Mesothelial cell of epicardium (in vitro differentiated cells): ENCODE data around the gene ADAP1. TPM values are rescaled to one million over a fixed set of nuclear protein-coding genes. Genes with fewer than 3 reads are reported as not detected.
"Not testable (repeated sequence)": the region's sequence is repeated elsewhere in the genome, so short reads cannot be mapped to it uniquely, and the experiment has no call there.

ENCODE experiments used
- DNase-seq, 2 experiments: peaks; one replicate each; pipeline ENCODE4 v3.0.0; 2021; ENCODE audit warnings: low spot score in 2 of 2; ENCODE audit not compliant: unreplicated experiment in 2 of 2
- H3K27ac Mint-ChIP-seq: 2 replicates; pipeline ENCODE4 v1.8.0; 2021; ENCODE audit warnings: mixed read lengths
- H3K27me3 Mint-ChIP-seq: 2 replicates; pipeline ENCODE4 v1.8.0; 2021; ENCODE audit warnings: low read depth, mixed read lengths
- H3K36me3 Mint-ChIP-seq: 2 replicates; pipeline ENCODE4 v1.8.0; 2021; ENCODE audit warnings: mixed read lengths
- H3K4me1 Mint-ChIP-seq: 2 replicates; pipeline ENCODE4 v1.8.0; 2021; ENCODE audit warnings: mixed read lengths
- H3K4me3 Mint-ChIP-seq: 2 replicates; pipeline ENCODE4 v1.8.0; 2021; ENCODE audit warnings: mild to moderate bottlenecking, moderate library complexity, mixed read lengths
- H3K9me3 Mint-ChIP-seq: 2 replicates; pipeline ENCODE4 v1.8.0; 2021; ENCODE audit warnings: mixed read lengths
- total RNA-seq: library from RNA; stranded (reverse); gene quantifications from 3 replicates; pipeline ENCODE4 v1.2.1, GENCODE V29; 2021
- TF ChIP-seq, protein P1 (sequence below): fragments of 200-600 bp; sonication (generic); IDR thresholded peaks from one replicate; pipeline ENCODE4 v1.5.0; 2021; ENCODE audit warnings: antibody characterized with exemption; ENCODE audit not compliant: unreplicated experiment

Gene ADAP1
- total RNA-seq, 1 donor from 2014 or later, result 4.0 TPM

DNA sequence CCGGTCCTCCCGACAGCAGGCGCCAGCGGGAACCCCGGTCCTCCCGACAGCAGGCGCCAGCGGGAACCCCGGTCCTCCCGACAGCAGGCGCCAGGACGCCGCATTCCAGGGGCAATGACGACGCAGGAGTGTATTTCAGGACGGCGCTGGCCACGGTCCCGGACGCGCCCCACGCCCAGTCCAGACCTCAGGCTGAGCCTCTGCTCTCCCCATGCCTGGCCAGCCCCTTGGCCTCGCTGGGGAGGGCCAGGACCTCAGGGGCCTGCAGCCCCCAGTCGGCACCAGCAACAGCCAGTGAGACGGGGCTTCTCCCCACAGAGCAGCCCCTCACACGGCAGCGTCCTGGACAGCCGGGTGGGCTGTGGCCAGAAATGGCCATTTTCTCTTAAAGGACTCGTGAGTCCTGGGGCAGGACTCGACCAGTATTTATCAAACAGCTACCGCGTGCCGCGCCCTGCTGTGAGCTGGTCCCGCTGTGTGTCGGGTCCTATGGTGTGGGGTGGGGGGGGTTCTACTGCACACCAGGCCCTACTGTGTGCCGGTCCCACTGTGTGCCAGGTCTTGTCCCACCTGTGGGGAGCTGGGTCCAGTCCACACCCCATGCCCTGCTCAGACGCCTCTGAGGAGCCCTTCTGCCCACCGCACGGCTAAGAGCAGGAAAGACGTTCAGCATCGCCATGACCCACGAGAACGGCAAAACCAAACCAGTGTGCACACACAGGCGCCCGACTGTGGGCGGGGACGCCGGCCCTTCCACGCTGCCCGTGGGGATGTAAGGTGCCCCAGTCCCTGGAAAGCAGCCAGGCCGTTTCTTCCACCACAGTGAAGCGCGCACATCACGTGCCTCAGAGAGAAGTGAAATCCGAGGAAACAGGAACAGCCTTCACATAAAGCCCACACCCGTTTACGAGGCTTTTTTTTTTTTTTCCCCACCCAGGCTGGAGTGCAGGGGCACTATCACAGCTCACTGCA, 44.8 kb downstream of the ADAP1 start:
- TF ChIP-seq, protein P1, sequence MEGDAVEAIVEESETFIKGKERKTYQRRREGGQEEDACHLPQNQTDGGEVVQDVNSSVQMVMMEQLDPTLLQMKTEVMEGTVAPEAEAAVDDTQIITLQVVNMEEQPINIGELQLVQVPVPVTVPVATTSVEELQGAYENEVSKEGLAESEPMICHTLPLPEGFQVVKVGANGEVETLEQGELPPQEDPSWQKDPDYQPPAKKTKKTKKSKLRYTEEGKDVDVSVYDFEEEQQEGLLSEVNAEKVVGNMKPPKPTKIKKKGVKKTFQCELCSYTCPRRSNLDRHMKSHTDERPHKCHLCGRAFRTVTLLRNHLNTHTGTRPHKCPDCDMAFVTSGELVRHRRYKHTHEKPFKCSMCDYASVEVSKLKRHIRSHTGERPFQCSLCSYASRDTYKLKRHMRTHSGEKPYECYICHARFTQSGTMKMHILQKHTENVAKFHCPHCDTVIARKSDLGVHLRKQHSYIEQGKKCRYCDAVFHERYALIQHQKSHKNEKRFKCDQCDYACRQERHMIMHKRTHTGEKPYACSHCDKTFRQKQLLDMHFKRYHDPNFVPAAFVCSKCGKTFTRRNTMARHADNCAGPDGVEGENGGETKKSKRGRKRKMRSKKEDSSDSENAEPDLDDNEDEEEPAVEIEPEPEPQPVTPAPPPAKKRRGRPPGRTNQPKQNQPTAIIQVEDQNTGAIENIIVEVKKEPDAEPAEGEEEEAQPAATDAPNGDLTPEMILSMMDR, result no peak
- Mint-ChIP-seq H3K36me3 (no peaks in the 10 kb centered on the region), H3K4me3 (no peak overlapping the region), H3K4me1 (no peaks in the 10 kb centered on the region), H3K27ac (no peak overlapping the region), H3K9me3 (no peaks in the 10 kb centered on the region), H3K27me3 (peaks cover 27% of the 10 kb centered on the region)
- no peak for DNase-seq

DNA sequence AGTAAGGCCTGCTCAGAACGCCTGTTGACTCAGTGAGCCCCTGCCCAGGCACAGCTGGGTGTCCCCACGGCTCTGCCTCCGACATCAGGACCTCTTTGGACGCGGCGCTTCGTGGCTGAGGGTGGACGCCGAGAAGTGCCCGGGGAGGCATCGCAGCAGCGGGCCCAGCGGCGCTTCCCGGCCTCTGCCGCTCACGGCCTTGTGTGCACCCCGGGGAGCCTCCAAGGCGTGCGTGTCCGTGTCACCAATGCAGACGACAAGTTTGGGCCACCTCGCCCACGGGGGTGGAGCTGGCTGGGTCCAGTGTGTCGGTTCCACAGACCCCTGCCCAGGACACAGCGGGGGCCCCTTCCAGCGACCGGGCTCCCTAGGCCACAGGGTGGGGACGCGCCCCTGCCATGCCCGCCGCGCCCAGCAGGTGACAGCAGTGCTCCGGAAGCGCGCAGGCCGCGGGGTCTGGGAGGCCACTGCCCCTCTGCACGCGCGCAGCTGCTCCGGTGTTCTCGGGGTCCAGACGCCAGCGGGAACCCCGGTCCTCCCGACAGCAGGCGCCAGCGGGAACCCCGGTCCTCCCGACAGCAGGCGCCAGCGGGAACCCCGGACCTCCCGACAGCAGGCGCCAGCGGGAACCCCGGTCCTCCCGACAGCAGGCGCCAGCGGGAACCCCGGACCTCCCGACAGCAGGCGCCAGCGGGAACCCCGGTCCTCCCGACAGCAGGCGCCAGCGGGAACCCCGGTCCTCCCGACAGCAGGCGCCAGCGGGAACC, 45.7 kb downstream of the ADAP1 start:
- H3K4me1 Mint-ChIP-seq, result not testable (repeated sequence)

DNA sequence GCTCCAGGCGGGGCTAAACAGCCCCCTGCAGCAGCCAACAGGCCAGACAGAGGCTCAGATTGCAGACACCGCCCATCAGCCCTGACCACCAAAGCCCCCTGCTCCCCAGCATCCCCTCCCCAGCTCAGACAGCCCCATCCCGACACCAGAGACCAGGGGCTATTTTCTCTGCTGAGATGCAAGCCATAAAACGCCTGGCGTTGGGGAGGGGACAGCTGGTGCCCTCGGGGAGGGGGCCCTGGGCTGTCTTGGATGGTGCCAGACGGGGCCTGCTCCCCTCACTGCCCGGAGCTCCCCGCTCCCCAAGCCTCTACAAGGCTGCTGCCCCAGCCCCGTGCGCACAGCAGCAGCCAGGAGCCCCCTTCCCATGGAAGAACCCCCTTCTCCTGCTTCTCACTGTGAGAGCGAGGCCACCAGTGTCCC, 46.3 kb downstream of the ADAP1 start:
- peaks cover 38% of the 10 kb centered on the region for H3K27me3 Mint-ChIP-seq
- H3K4me1 Mint-ChIP-seq, result no peaks in the 10 kb centered on the region
- H3K4me3 Mint-ChIP-seq, result no peak overlapping the region
- no peaks in the 10 kb centered on the region for H3K36me3 Mint-ChIP-seq
- H3K9me3 Mint-ChIP-seq, result no peaks in the 10 kb centered on the region
- TF ChIP-seq, protein P1, result no peak
- no peak overlapping the region for H3K27ac Mint-ChIP-seq
- no peak for DNase-seq

More for the DNA sequence above, 45.7 kb downstream of the ADAP1 start:
- not testable (repeated sequence) for H3K9me3 Mint-ChIP-seq, H3K36me3 Mint-ChIP-seq, H3K4me3 Mint-ChIP-seq, H3K27ac Mint-ChIP-seq
- peak in 1 of 2 experiments; percentile 79 for DNase-seq
- H3K27me3 Mint-ChIP-seq, result peaks cover 32% of the 10 kb centered on the region
- TF ChIP-seq, protein P1, result peak; percentile 81

DNA sequence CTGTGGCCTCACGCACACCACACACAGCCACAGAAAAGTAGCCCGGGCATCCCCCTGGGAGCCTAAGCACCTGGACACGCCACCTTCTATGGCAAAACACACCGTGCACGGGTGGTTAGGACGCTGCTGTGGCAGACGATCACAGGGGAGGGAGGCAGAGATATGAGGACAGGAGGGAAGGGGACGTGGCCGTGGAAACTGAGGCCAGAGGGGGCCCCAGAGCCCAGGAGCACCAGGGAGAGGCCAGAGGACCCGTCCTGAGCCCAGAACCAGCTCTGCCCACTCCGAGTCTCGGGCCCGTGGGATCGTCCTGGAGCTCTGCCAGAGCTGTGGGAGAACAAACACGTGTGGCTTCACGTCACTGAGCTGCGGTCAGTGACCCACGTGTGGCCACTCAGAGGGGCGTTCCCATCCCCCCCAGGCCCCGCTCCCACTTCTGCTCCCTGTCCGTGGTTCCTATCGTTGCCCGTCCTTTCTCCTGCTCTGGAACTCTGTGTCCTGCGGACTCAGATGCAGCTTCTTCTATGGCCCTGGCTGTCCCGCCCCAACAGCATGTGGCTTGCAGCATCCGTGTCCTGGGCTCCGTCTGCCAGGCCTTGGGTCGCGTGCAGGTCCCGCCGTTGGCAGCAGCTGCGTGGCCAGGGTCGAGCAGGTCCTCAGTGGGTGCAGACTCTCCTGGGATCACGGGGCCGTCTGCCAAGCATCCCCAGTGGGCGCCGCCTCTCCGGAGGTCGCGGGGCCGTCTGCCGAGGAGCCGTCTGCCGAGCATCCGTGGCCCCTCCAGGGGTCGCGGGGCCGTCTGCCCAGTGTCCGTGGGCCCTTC, 47.1 kb downstream of the ADAP1 start:
- TF ChIP-seq, protein P1, result no peak
- no peaks in the 10 kb centered on the region for H3K36me3 Mint-ChIP-seq
- no peak overlapping the region for H3K27ac Mint-ChIP-seq
- peaks cover 46% of the 10 kb centered on the region for H3K27me3 Mint-ChIP-seq
- H3K4me1 Mint-ChIP-seq, result no peaks in the 10 kb centered on the region
- no peak for DNase-seq
- no peak overlapping the region for H3K4me3 Mint-ChIP-seq
- no peaks in the 10 kb centered on the region for H3K9me3 Mint-ChIP-seq

DNA sequence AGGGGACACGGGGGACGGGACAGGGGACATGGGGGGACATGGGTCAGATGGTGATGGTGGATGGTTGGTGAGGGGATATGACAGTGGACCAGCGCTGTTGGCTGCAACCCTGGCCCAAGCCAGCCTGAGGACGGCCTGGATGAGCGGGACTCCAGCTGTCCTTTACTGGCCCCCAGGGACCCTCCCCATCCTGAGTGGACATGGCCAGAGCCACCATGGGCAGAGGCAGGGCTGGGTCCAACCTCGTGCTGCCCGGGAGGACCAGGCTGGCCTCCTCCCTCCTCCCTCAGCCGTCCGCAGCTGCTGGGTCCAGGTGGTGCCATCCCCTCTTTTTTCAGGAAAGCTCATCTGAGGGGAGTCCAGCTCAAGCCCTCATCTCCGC, 47.7 kb downstream of the ADAP1 start:
- H3K27me3 Mint-ChIP-seq, result peaks cover 47% of the 10 kb centered on the region
- no peaks in the 10 kb centered on the region for H3K4me1 Mint-ChIP-seq
- H3K4me3 Mint-ChIP-seq, result no peak overlapping the region
- H3K36me3 Mint-ChIP-seq, result no peaks in the 10 kb centered on the region
- no peaks in the 10 kb centered on the region for H3K9me3 Mint-ChIP-seq
- TF ChIP-seq, protein P1, result no peak
- no peak overlapping the region for H3K27ac Mint-ChIP-seq
- DNase-seq, result no peak
